AG10803 (cell line): Measurements from ENCODE around the gene CEP192.

ENCODE experiments used
- DNase-seq: peaks from one replicate; pipeline ENCODE4 v3.0.0; 2010; ENCODE audit warnings: low read depth
- H3K4me3 ChIP-seq: 2 replicates; pipeline ENCODE4 v1.5.1; 2011; ENCODE audit warnings: mild to moderate bottlenecking, low read length, control low read depth
- TF ChIP-seq, protein P1 (sequence below): conservative IDR thresholded peaks from 2 replicates; pipeline ENCODE4 v1.5.1; 2011; ENCODE audit warnings: mild to moderate bottlenecking, low read length, control low read depth, inconsistent platforms

Gene CEP192

GRCh38 chr18:13035249-13035914 is 44.2 kb downstream of the CEP192 start:
- H3K4me3 ChIP-seq: no peak overlapping the region
- DNase-seq: peak; percentile 58
- TF ChIP-seq, protein P1, sequence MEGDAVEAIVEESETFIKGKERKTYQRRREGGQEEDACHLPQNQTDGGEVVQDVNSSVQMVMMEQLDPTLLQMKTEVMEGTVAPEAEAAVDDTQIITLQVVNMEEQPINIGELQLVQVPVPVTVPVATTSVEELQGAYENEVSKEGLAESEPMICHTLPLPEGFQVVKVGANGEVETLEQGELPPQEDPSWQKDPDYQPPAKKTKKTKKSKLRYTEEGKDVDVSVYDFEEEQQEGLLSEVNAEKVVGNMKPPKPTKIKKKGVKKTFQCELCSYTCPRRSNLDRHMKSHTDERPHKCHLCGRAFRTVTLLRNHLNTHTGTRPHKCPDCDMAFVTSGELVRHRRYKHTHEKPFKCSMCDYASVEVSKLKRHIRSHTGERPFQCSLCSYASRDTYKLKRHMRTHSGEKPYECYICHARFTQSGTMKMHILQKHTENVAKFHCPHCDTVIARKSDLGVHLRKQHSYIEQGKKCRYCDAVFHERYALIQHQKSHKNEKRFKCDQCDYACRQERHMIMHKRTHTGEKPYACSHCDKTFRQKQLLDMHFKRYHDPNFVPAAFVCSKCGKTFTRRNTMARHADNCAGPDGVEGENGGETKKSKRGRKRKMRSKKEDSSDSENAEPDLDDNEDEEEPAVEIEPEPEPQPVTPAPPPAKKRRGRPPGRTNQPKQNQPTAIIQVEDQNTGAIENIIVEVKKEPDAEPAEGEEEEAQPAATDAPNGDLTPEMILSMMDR: no peak

DNA sequence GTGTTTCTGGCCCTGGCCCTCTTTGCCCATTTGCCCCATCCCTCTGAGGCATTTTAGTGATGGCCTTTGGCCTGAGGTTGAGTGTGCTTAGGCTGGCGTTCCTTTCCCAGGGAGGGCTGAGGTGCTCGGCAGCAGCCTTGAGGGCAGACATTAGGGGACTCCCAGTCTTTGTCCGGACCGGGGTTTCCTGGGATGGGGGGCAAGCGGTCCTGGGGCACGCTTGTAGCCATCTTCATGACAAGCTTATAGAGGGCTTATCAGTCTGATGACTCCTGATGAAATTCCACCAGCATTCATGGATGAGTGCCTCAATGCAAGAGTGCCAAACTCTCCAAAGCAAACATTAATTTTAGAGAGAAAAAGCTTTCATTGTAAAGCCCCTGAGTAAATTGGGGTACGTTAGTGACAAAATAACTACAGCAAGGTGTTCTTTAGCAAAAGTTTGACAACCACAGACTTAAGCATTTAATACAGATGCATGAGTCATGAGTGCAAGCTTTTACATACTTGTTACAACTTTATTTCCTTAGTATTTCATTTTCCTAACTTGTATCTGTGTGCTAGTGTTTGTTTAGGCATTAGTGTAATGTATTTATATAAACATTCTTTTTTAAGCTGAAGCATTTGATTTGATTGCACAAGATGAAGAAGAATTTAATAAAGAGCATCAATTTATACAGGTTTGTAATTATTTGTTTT is 45.6 kb downstream of the CEP192 start:
- H3K4me3 ChIP-seq: no peak overlapping the region
- peak; percentile 31 for DNase-seq
- TF ChIP-seq, protein P1: no peak

- no peak overlapping the region for H3K4me3 ChIP-seq
- TF ChIP-seq, protein P1: no peak
- peak; percentile 62 for DNase-seq
Measured at GRCh38 chr18:13039806-13040205, 48.6 kb downstream of the CEP192 start.

GRCh38 chr18:13043066-13043465 is 51.9 kb downstream of the CEP192 start:
- TF ChIP-seq, protein P1: no peak
- no peak overlapping the region for H3K4me3 ChIP-seq
- DNase-seq: no peak

DNA sequence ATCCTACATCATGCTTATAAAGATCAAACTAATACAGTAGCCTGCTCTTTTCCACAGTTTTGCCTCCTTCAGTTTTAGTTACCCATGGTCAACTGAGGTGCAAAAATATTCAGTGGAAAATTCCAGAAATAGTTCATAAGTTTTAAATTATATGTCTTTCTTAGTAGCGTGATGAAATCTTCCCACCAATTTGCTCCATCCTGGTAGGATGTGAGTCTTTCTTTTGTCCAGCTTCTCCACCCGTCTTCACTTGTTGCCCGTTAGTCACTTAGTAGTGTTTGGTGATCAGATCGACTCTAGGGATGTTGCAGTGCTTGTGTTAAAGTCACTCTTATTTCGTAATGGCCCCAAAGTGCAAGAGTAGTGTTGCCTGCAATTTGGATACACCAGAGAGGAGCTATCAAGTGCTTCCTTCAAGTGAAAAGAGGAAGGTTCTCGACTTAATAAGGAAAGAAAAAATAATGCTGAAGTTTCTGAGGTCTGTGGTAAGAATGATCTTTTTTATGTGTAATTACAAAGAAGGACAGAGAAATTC is 57.0 kb downstream of the CEP192 start:
- peak; percentile 67 for DNase-seq
- TF ChIP-seq, protein P1: no peak
- no peak overlapping the region for H3K4me3 ChIP-seq

- TF ChIP-seq, protein P1: no peak
- DNase-seq: no peak
- H3K4me3 ChIP-seq: no peak overlapping the region
Measured at GRCh38 chr18:13051159-13051558, 60.0 kb downstream of the CEP192 start.

- TF ChIP-seq, protein P1: no peak
- H3K4me3 ChIP-seq: no peak overlapping the region
- no peak for DNase-seq
Measured at GRCh38 chr18:13051950-13052349, 60.8 kb downstream of the CEP192 start.
